GM23338 (cell line): Measurements from ENCODE around the gene PLD5.
"Not testable (repeated sequence)": the region's sequence is repeated elsewhere in the genome, so short reads cannot be mapped to it uniquely, and the experiment has no call there.

Experiments
- CREB1 ChIP-seq: fragments of 250-450 bp; sonication (Bioruptor Pico); IDR thresholded peaks from 2 replicates; pipeline ENCODE4 v1.5.0; 2020; ENCODE audit warnings: low read depth, mild to moderate bottlenecking, moderate library complexity
- CTCF ChIP-seq, 2 experiments: fragments of 200-600 bp in 1 of 2; sonication (generic) in 1 of 2; conservative IDR thresholded peaks; 2 replicates each; pipeline versions ENCODE4 v1.5.1 to v1.6.1; 2016 to 2017; ENCODE audit warnings: antibody characterized with exemption in 2 of 2, low read depth in 2 of 2, mild to moderate bottlenecking in 2 of 2, moderate library complexity in 1 of 2
- ETS1 ChIP-seq: IDR thresholded peaks from 2 replicates; pipeline ENCODE4 v1.6.1; 2016; ENCODE audit warnings: antibody characterized with exemption
- EZH2 ChIP-seq: fragments of 200-600 bp; sonication (generic); IDR thresholded peaks from one replicate; pipeline ENCODE4 v1.8.0; 2017; ENCODE audit warnings: antibody characterized with exemption, mild to moderate bottlenecking, low read depth; ENCODE audit not compliant: unreplicated experiment
- EZH2phosphoT487 ChIP-seq: fragments of 200-600 bp; sonication (generic); IDR thresholded peaks from one replicate; pipeline ENCODE4 v1.8.1; 2018; ENCODE audit warnings: antibody characterized with exemption; ENCODE audit not compliant: unreplicated experiment
- JUNB ChIP-seq: IDR thresholded peaks from one replicate; pipeline ENCODE4 v1.6.1; 2016; ENCODE audit warnings: antibody characterized with exemption; ENCODE audit not compliant: unreplicated experiment
- NANOG ChIP-seq: IDR thresholded peaks from 2 replicates; pipeline ENCODE4 v1.6.1; 2016; ENCODE audit warnings: antibody characterized with exemption, borderline replicate concordance
- POLR2AphosphoS5 ChIP-seq: IDR thresholded peaks from 2 replicates; pipeline ENCODE4 v1.6.1; 2016; ENCODE audit warnings: antibody characterized with exemption, low read depth
- REST ChIP-seq: IDR thresholded peaks from one replicate; pipeline ENCODE4 v1.6.1; 2018; ENCODE audit warnings: antibody characterized with exemption; ENCODE audit not compliant: unreplicated experiment
- STAT1 ChIP-seq: IDR thresholded peaks from one replicate; pipeline ENCODE4 v1.6.1; 2016; ENCODE audit warnings: antibody characterized with exemption; ENCODE audit not compliant: unreplicated experiment
- ZNF114 ChIP-seq: fragments of 250-450 bp; sonication (Bioruptor Pico); IDR thresholded peaks from 2 replicates; pipeline ENCODE4 v1.5.0; 2020; ENCODE audit warnings: mild to moderate bottlenecking, moderate library complexity

DNA sequence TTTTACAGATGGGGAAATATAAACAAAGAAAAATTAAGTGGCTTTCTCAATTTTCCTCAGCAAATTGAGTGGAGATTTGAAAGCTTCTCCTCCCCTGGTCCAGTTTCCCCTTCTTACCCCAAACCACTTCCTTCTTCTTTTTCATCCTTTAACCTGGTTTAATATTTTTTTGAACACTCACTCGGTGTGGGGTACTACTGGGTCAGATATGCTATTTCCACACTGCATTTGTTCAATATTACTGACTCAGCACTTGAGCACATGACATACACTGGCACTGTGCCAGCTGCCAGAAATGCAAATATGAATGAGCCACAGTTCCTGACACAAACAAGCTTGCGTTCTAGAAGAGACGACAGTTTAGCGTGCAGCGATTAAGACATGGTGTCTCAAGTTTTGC lies 193.6 kb downstream of the PLD5 start:
- not testable (repeated sequence) for TF ChIP-seq POLR2AphosphoS5; EZH2phosphoT487; STAT1; CTCF (conservative IDR thresholded peaks at IDR 0.05; ENCODE audit: low read depth in 2 of 2); ETS1; REST; EZH2; JUNB; CREB1; ZNF114 (CRISPR knock-in tag); NANOG
